Thyroid gland (tissue), 4 donors: Measurements from ENCODE around the gene AGPAT4.

Source experiments
- POLR2A ChIP-seq, 2 donors: fragments of 450-650 bp; IDR thresholded peaks; one replicate each; pipeline ENCODE4 v1.6.1; 2017; ENCODE audit warnings: antibody characterized with exemption in 2 of 2, mild to moderate bottlenecking in 2 of 2, moderate library complexity in 1 of 2
- TF ChIP-seq, protein P1 (sequence below), 6 experiments: fragments of 200-600 bp in 3 of 6; fragments of 450-650 bp in 3 of 6; sonication (generic) in 3 of 6; IDR thresholded peaks; one replicate each; pipeline ENCODE4 v1.5.1; 2016 to 2019; ENCODE audit warnings: antibody characterized with exemption in 6 of 6, mild to moderate bottlenecking in 2 of 6, inconsistent platforms in 1 of 6, moderate library complexity in 1 of 6

DNA sequence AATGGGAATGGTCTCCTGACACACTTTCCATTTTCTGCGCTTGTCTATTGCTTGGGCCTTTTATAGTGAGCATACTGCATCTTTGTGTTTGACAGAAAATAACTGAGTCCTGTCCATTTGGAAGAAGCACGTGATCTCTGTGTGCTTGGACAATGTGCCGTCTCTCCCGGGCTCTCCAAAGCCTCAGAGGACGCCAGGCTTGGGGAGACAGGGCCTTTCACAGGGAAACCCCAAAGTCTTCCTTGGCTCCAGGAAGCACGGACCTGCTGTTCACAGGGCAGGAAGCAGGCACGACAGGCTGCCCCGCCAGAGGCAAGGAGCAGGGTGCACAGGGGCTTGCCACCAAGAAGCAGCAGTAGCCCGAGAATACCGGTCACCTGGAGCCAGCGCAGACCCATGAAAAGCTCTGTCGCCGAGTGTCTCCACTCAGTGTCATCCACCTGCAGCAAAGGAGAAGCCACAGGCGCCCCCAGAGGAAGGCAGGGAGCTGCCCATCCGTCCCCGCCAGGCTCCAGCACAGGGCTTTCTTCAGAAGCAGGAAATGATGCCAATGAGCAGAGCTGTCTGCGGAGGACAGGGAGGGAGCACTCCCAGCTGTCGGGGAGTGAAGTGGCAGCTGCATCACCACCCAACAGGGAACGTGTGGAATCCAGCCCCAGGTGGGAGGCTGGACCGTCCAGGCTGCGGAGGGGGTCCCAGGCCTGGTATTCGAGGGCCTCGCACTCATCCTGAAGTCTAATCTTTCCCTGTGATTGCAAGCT lies 135.1 kb downstream of the AGPAT4 start:
- TF ChIP-seq, protein P1, sequence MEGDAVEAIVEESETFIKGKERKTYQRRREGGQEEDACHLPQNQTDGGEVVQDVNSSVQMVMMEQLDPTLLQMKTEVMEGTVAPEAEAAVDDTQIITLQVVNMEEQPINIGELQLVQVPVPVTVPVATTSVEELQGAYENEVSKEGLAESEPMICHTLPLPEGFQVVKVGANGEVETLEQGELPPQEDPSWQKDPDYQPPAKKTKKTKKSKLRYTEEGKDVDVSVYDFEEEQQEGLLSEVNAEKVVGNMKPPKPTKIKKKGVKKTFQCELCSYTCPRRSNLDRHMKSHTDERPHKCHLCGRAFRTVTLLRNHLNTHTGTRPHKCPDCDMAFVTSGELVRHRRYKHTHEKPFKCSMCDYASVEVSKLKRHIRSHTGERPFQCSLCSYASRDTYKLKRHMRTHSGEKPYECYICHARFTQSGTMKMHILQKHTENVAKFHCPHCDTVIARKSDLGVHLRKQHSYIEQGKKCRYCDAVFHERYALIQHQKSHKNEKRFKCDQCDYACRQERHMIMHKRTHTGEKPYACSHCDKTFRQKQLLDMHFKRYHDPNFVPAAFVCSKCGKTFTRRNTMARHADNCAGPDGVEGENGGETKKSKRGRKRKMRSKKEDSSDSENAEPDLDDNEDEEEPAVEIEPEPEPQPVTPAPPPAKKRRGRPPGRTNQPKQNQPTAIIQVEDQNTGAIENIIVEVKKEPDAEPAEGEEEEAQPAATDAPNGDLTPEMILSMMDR (IDR thresholded peaks at IDR 0.05), result no peak
- no peak for TF ChIP-seq POLR2A (IDR thresholded peaks at IDR 0.05)
